Common myeloid progenitor, CD34-positive (primary cell): ENCODE measurements around the gene NTNG2.
A peak's percentile ranks its signal among the peaks of the same experiment; 100 is the strongest.

ENCODE experiments used
- CTCF ChIA-PET: fragments of 350-600 bp; sonication (Branson Sonifier 250); formaldehyde crosslinking; loops from one replicate; lab custom pipeline; 2021; ENCODE audit warnings: antibody characterized with exemption; lab: Charles Lee
- POLR2A ChIA-PET: fragments of 350-600 bp; sonication (Branson Sonifier 250); formaldehyde crosslinking; loops from one replicate; lab custom pipeline; 2021; ENCODE audit warnings: antibody characterized with exemption; lab: Charles Lee
- DNase-seq, 3 donors: peaks; one replicate each; pipeline versions ENCODE4 v3.0.0 to v3.0.0-alpha.2; 2013
- H3K27ac ChIP-seq, 2 experiments: 1 replicate in 1 of 2; 2 replicates in 1 of 2; pipeline ENCODE4 v1.7.0; 2013; ENCODE audit warnings: inconsistent platforms in 2 of 2, low read length in 2 of 2, mild to moderate bottlenecking in 2 of 2, low read depth in 1 of 2, moderate library complexity in 1 of 2; ENCODE audit not compliant: severe bottlenecking in 2 of 2, insufficient read depth in 1 of 2, poor library complexity in 1 of 2
- H3K27me3 ChIP-seq, 5 experiments: replicated peaks in 2 of 5; 1 replicate in 3 of 5; 2 replicates in 2 of 5; pipeline versions ENCODE4 v1.6.1 to v1.7.0; 2013; ENCODE audit warnings: low read length in 4 of 5, mild to moderate bottlenecking in 2 of 5, moderate library complexity in 2 of 5, inconsistent platforms in 1 of 5; ENCODE audit not compliant: insufficient read depth in 5 of 5, control insufficient read depth in 4 of 5
- H3K36me3 ChIP-seq, 4 experiments: 1 replicate in 2 of 4; 2 replicates in 2 of 4; pipeline versions ENCODE4 v1.6.1 to v1.7.0; 2013; ENCODE audit warnings: low read length in 3 of 4, control low read depth in 1 of 4, mild to moderate bottlenecking in 1 of 4; ENCODE audit not compliant: control insufficient read depth in 4 of 4, insufficient read depth in 4 of 4
- H3K4me1 ChIP-seq, 4 experiments: 1 replicate in 3 of 4; 2 replicates in 1 of 4; pipeline versions ENCODE4 v1.6.1 to v1.7.1; 2013; ENCODE audit warnings: low read length in 3 of 4, mild to moderate bottlenecking in 3 of 4, control low read depth in 1 of 4, inconsistent platforms in 1 of 4, moderate library complexity in 1 of 4; ENCODE audit not compliant: control insufficient read depth in 4 of 4, insufficient read depth in 4 of 4; ENCODE audit errors: control extremely low read depth in 1 of 4
- H3K4me3 ChIP-seq, 7 experiments: 1 replicate in 4 of 7; 2 replicates in 3 of 7; pipeline versions ENCODE4 v1.5.1 to v1.7.0; 2013; ENCODE audit warnings: mild to moderate bottlenecking in 7 of 7, low read length in 6 of 7, moderate library complexity in 6 of 7, inconsistent platforms in 2 of 7, low read depth in 2 of 7, control low read depth in 1 of 7; ENCODE audit not compliant: insufficient read depth in 4 of 7, control insufficient read depth in 1 of 7; ENCODE audit errors: extremely low read depth in 1 of 7
- H3K9me3 ChIP-seq, 5 experiments: 1 replicate in 4 of 5; 2 replicates in 1 of 5; pipeline versions ENCODE4 v1.6.1 to v1.7.1; 2013; ENCODE audit warnings: low read length in 4 of 5, mild to moderate bottlenecking in 2 of 5, inconsistent platforms in 1 of 5, low read depth in 1 of 5, moderate library complexity in 1 of 5; ENCODE audit not compliant: control insufficient read depth in 4 of 5, insufficient read depth in 2 of 5; ENCODE audit errors: control extremely low read depth in 1 of 5
- WGBS: methylation state at CpG from one replicate; pipeline ENCODE4 v1.1.5; 2013; ENCODE audit not compliant: insufficient coverage; 5-methylcytosine and 5-hydroxymethylcytosine counted together

NTNG2 gene

GRCh38 chr9:132135456-132135855, 26.4 kb upstream of the NTNG2 start:
- Histone ChIP-seq H3K27me3 (peaks cover 0 to 71% (median 19%) of the 10 kb centered on the region in 5 experiments), H3K27ac (no peak overlapping the region), H3K36me3 (no peaks in the 10 kb centered on the region), H3K9me3 (no peaks in the 10 kb centered on the region), H3K4me1 (no peaks in the 10 kb centered on the region), H3K4me3 (no peak overlapping the region)
- ChIA-PET CTCF (interaction anchor here (0.7 to 1.6 kb wide), 2 partner anchors 10 to 120 kb away, joined by 3 to 4 read pairs; no protein-coding TSS in a partner anchor), POLR2A (interaction anchor here (0.8 kb wide), 1 partner anchor 1759 kb away, joined by 5 read pairs; no protein-coding TSS in a partner anchor)
- 100% methylated on average over 5 of the region's 5 CpGs for WGBS
- no peak for DNase-seq

- H3K4me1 ChIP-seq: peaks cover 0 to 2% (median 0%) of the 10 kb centered on the region in 4 experiments
- H3K4me3 ChIP-seq: no peak overlapping the region
- no peak overlapping the region for H3K27ac ChIP-seq
- H3K27me3 ChIP-seq: peaks cover 0 to 69% (median 21%) of the 10 kb centered on the region in 5 experiments
- DNase-seq: no peak
- ChIA-PET POLR2A (no interaction called here), CTCF (interaction anchor here (0.7 to 1.6 kb wide), 2 partner anchors 10 to 121 kb away, joined by 3 to 4 read pairs; no protein-coding TSS in a partner anchor)
- H3K9me3 ChIP-seq: no peaks in the 10 kb centered on the region
- H3K36me3 ChIP-seq: no peaks in the 10 kb centered on the region
- WGBS: 81% methylated on average over 12 of the region's 16 CpGs
Observed at GRCh38 chr9:132136151-132136780, 25.6 kb upstream of the NTNG2 start.

GRCh38 chr9:132141344-132141947, 20.4 kb upstream of the NTNG2 start:
- peak; percentile 5 to 39 (median 29) for DNase-seq
- H3K4me3 ChIP-seq: peak overlapping the region in 6 of 7 experiments; percentile 9 to 76 (median 56)
- no peaks in the 10 kb centered on the region for H3K36me3 ChIP-seq
- H3K27me3 ChIP-seq: peaks cover 0 to 72% (median 17%) of the 10 kb centered on the region in 5 experiments
- no peaks in the 10 kb centered on the region for H3K9me3 ChIP-seq
- ChIA-PET CTCF (interaction anchor here (1.0 kb wide), 1 partner anchor 25 kb away, joined by 4 read pairs; no protein-coding TSS in a partner anchor), POLR2A (interaction anchor here (0.6 to 0.7 kb wide), 2 partner anchors 21 to 61 kb away, joined by 4 read pairs; partner anchors contain the start of gene NTNG2)
- peaks cover 0 to 9% (median 2%) of the 10 kb centered on the region in 4 experiments for H3K4me1 ChIP-seq
- H3K27ac ChIP-seq: no peak overlapping the region
- WGBS: 2% methylated on average over 20 of the region's 24 CpGs

GRCh38 chr9:132141948-132142594, 19.8 kb upstream of the NTNG2 start:
- Histone ChIP-seq H3K4me3 (peak overlapping the region in 5 of 7 experiments; percentile 39 to 76 (median 60)), H3K9me3 (no peaks in the 10 kb centered on the region), H3K4me1 (peaks cover 0 to 9% (median 2%) of the 10 kb centered on the region in 4 experiments), H3K27me3 (peaks cover 0 to 71% (median 18%) of the 10 kb centered on the region in 5 experiments), H3K27ac (no peak overlapping the region), H3K36me3 (no peaks in the 10 kb centered on the region)
- POLR2A ChIA-PET: interaction anchor here (0.7 kb wide), 1 partner anchor 61 kb away, joined by 4 read pairs; no protein-coding TSS in a partner anchor
- CTCF ChIA-PET: interaction anchor here (1.0 kb wide), 1 partner anchor 25 kb away, joined by 4 read pairs; no protein-coding TSS in a partner anchor
- DNase-seq: no peak
- 29% methylated on average over 2 of the region's 12 CpGs for WGBS

GRCh38 chr9:132142924-132143323, 18.9 kb upstream of the NTNG2 start:
- no peak for DNase-seq
- ChIA-PET CTCF (no interaction called here), POLR2A (interaction anchor here (0.6 kb wide), 1 partner anchor 983 kb away, joined by 3 read pairs; no protein-coding TSS in a partner anchor)
- no peak overlapping the region for H3K27ac ChIP-seq
- H3K4me3 ChIP-seq: no peak overlapping the region
- 66% methylated on average over 7 of the region's 9 CpGs for WGBS
- H3K36me3 ChIP-seq: no peaks in the 10 kb centered on the region
- H3K9me3 ChIP-seq: no peaks in the 10 kb centered on the region
- H3K4me1 ChIP-seq: peaks cover 0 to 9% (median 2%) of the 10 kb centered on the region in 4 experiments
- peaks cover 0 to 69% (median 19%) of the 10 kb centered on the region in 5 experiments for H3K27me3 ChIP-seq

- Histone ChIP-seq H3K36me3 (no peaks in the 10 kb centered on the region), H3K27me3 (peaks cover 0 to 69% (median 17%) of the 10 kb centered on the region in 5 experiments), H3K4me1 (peaks cover 0 to 9% (median 2%) of the 10 kb centered on the region in 4 experiments), H3K9me3 (no peaks in the 10 kb centered on the region), H3K4me3 (no peak overlapping the region), H3K27ac (no peak overlapping the region)
- ChIA-PET POLR2A (interaction anchor here (0.6 kb wide), 1 partner anchor 983 kb away, joined by 3 read pairs; no protein-coding TSS in a partner anchor), CTCF (no interaction called here)
- DNase-seq: no peak
- 68% methylated on average over 6 of the region's 6 CpGs for WGBS
Observed at GRCh38 chr9:132143359-132143758, 18.5 kb upstream of the NTNG2 start.
